WTC11 (cell line): ENCODE measurements around the gene EPHA1. TPM values are rescaled to one million over a fixed set of nuclear protein-coding genes. Genes with fewer than 3 reads are reported as not detected.

ENCODE experiments used
- ATAC-seq: fragments of 200-7000 bp; cut with Tn5 transposase; 2 replicates; pipeline ENCODE4 v1.10.0; 2021; ENCODE audit warnings: mild to moderate bottlenecking, moderate library complexity
- CTCF ChIA-PET: fragments of 300-600 bp; sonication (Branson Sonifier 250); formaldehyde crosslinking; loops from one replicate; lab custom pipeline; 2021; ENCODE audit warnings: antibody characterized with exemption; lab: Charles Lee
- POLR2A ChIA-PET: fragments of 350-600 bp; sonication (Branson Sonifier 250); formaldehyde crosslinking; loops from one replicate; lab custom pipeline; 2021; ENCODE audit warnings: antibody characterized with exemption; lab: Charles Lee
- DNase-seq: peaks from one replicate; pipeline ENCODE4 v3.0.0; 2021; ENCODE audit warnings: low spot score
- H3K27ac Mint-ChIP-seq: 2 replicates; pipeline ENCODE4 v1.8.0; 2021; ENCODE audit warnings: mixed read lengths
- H3K27me3 Mint-ChIP-seq: 2 replicates; pipeline ENCODE4 v1.8.0; 2021; ENCODE audit warnings: low read depth, mild to moderate bottlenecking, moderate library complexity, mixed read lengths
- H3K36me3 Mint-ChIP-seq: 2 replicates; pipeline ENCODE4 v1.8.0; 2021; ENCODE audit warnings: mixed read lengths
- H3K4me1 Mint-ChIP-seq: 2 replicates; pipeline ENCODE4 v1.8.0; 2022; ENCODE audit warnings: mixed read lengths
- H3K4me3 Mint-ChIP-seq: 2 replicates; pipeline ENCODE4 v1.8.0; 2021; ENCODE audit warnings: mild to moderate bottlenecking, moderate library complexity, mixed read lengths
- H3K9me3 Mint-ChIP-seq: 2 replicates; pipeline ENCODE4 v1.8.0; 2021; ENCODE audit warnings: mixed read lengths
- AFF4 ChIP-seq: sonication (generic); formaldehyde crosslinking; IDR thresholded peaks from 2 replicates; pipeline ENCODE4 v1.8.1; 2023; ENCODE audit warnings: mild to moderate bottlenecking, missing genetic modification reagents, borderline replicate concordance
- CDX4 ChIP-seq: fragments of 250-450 bp; sonication (Bioruptor Pico); IDR thresholded peaks from 2 replicates; pipeline ENCODE4 v1.9.0; 2021; ENCODE audit warnings: moderate library complexity, mild to moderate bottlenecking, inconsistent platforms, borderline replicate concordance
- E2F1 ChIP-seq: sonication (generic); formaldehyde crosslinking; IDR thresholded peaks from 2 replicates; pipeline ENCODE4 v1.8.0; 2022; ENCODE audit warnings: mild to moderate bottlenecking, missing genetic modification reagents
- FOXK1 ChIP-seq: sonication (generic); formaldehyde crosslinking; IDR thresholded peaks from 2 replicates; pipeline ENCODE4 v1.8.0; 2022; ENCODE audit warnings: mild to moderate bottlenecking, moderate library complexity, missing genetic modification reagents
- FOXP4 ChIP-seq: sonication (generic); formaldehyde crosslinking; IDR thresholded peaks from 2 replicates; pipeline ENCODE4 v1.8.0; 2022; ENCODE audit warnings: mild to moderate bottlenecking, missing genetic modification reagents
- GABPB1 ChIP-seq: sonication (generic); formaldehyde crosslinking; IDR thresholded peaks from 2 replicates; pipeline ENCODE4 v1.8.1; 2023; ENCODE audit warnings: mild to moderate bottlenecking, missing genetic modification reagents
- JAZF1 ChIP-seq: fragments of 250-450 bp; sonication (Bioruptor Pico); IDR thresholded peaks from 2 replicates; pipeline ENCODE4 v1.9.0; 2021; ENCODE audit warnings: moderate library complexity, mild to moderate bottlenecking, inconsistent platforms
- MAX ChIP-seq: sonication (generic); formaldehyde crosslinking; IDR thresholded peaks from 2 replicates; pipeline ENCODE4 v1.8.0; 2022; ENCODE audit warnings: mild to moderate bottlenecking, missing genetic modification reagents
- MXD4 ChIP-seq: fragments of 250-450 bp; sonication (Bioruptor Pico); IDR thresholded peaks from 2 replicates; pipeline ENCODE4 v1.8.0; 2021; ENCODE audit warnings: mild to moderate bottlenecking, moderate library complexity, borderline replicate concordance
- TEAD4 ChIP-seq: sonication (generic); formaldehyde crosslinking; IDR thresholded peaks from 2 replicates; pipeline ENCODE4 v1.8.0; 2022; ENCODE audit warnings: mild to moderate bottlenecking, missing genetic modification reagents
- USF1 ChIP-seq: sonication (generic); formaldehyde crosslinking; IDR thresholded peaks from 2 replicates; pipeline ENCODE4 v1.8.0; 2022; ENCODE audit warnings: mild to moderate bottlenecking, missing genetic modification reagents
- USF2 ChIP-seq: sonication (generic); formaldehyde crosslinking; IDR thresholded peaks from 2 replicates; pipeline ENCODE4 v1.8.1; 2023; ENCODE audit warnings: mild to moderate bottlenecking, missing genetic modification reagents, moderate library complexity
- ZBTB21 ChIP-seq: sonication (generic); formaldehyde crosslinking; IDR thresholded peaks from 2 replicates; pipeline ENCODE4 v1.8.1; 2023; ENCODE audit warnings: mild to moderate bottlenecking, missing genetic modification reagents, borderline replicate concordance
- ZNF121 ChIP-seq: sonication (generic); formaldehyde crosslinking; IDR thresholded peaks from 2 replicates; pipeline ENCODE4 v1.8.0; 2023; ENCODE audit warnings: missing genetic modification reagents
- ZNF512 ChIP-seq: sonication (generic); formaldehyde crosslinking; IDR thresholded peaks from 2 replicates; pipeline ENCODE4 v1.8.1; 2022; ENCODE audit warnings: missing genetic modification reagents, borderline replicate concordance
- total RNA-seq: library from RNA; stranded (reverse); gene quantifications from 3 replicates; pipeline ENCODE4 v1.2.3, GENCODE V29; 2021

Gene EPHA1
- total RNA-seq, 1 experiment from 2014 or later, result 203 TPM

GRCh38 chr7:143376396-143376795 is 32.3 kb downstream of the EPHA1 start (continued):
- no peak for TF ChIP-seq USF2
- TF ChIP-seq, all 79 proteins: peak for 0

GRCh38 chr7:143375298-143376034 is 33.2 kb downstream of the EPHA1 start:
- TF ChIP-seq FOXK1 (CRISPR knock-in tag) (no peak), GABPB1 (CRISPR knock-in tag) (no peak), USF1 (CRISPR knock-in tag) (no peak), MAX (CRISPR knock-in tag) (no peak), FOXP4 (CRISPR knock-in tag) (no peak), ZNF121 (CRISPR knock-in tag) (no peak), AFF4 (no peak), CDX4 (no peak), ZBTB21 (CRISPR knock-in tag) (no peak), MXD4 (CRISPR knock-in tag) (no peak), E2F1 (CRISPR knock-in tag) (no peak), TEAD4 (no peak), JAZF1 (CRISPR knock-in tag) (no peak), ZNF512 (CRISPR knock-in tag) (no peak)
- ChIA-PET POLR2A (no interaction called here), CTCF (interaction anchor here (0.7 to 5.8 kb wide), 5 partner anchors 13 to 47 kb away, joined by 3 to 27 read pairs (median 4); no protein-coding TSS in a partner anchor)
- Mint-ChIP-seq H3K9me3 (no peaks in the 10 kb centered on the region), H3K27me3 (no peaks in the 10 kb centered on the region), H3K36me3 (no peaks in the 10 kb centered on the region), H3K4me1 (peaks cover 62% of the 10 kb centered on the region), H3K4me3 (no peak overlapping the region), H3K27ac (no peak overlapping the region)
- ATAC-seq (no peak), DNase-seq (no peak)
